Amygdala (tissue), 56 donors: ENCODE data around the gene MRGPRG.
"Not testable (repeated sequence)": the region's sequence is repeated elsewhere in the genome, so short reads cannot be mapped to it uniquely, and the experiment has no call there.

Experiments used
- DNase-seq, 56 donors: peaks; one replicate each; lab custom pipeline; 2025; lab: John Stamatoyannopoulos, UW

The MRGPRG gene

GRCh38 chr11:3218483-3219280 lies at the start of gene MRGPRG:
Gene MRGPRG, minus strand, starts transcription at chr11:3218813. Its CDS starts 0 bp downstream, at chr11:3218813.
- DNase-seq, result no peak

DNA sequence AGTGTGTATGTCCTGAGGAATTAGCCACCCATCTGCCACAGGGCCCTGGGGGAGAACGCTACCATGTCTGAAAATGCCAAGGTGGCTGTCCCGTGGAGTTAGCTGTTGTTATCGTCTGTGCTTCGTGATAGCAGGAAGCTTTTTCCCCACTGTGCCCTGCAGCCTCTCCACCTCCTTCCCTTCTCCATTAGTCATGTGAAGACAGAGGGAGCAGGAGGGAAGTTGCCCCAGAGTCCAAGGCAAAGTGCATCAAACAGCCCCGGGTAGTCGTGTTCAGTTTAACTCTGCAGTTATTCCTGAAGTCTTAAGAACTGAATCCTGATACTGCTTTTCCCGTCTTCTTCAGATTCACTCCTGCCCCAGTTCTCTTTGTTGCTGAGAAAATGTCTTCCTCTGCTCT lies 43.9 kb upstream of the MRGPRG start:
- not testable (repeated sequence) for DNase-seq

GRCh38 chr11:3261831-3262230 lies 43.2 kb upstream of the MRGPRG start:
- DNase-seq, result not testable (repeated sequence)

DNA sequence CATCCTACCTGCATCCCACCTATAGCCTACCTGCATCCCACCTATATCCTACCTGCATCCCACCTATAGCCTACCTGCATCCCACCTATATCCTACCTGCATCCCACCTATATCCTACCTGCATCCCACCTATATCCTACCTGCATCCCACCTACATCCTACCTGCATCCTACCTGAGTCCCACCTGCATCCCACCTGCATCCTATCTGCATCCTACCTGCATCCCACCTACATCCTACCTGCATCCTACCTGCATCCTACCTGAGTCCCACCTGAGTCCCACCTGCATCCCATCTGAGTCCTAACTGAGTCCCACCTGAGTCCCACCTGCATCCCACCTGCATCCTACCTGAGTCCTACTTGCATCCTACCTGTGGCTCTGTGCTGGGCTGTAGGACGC lies 38.9 kb upstream of the MRGPRG start:
- DNase-seq, result not testable (repeated sequence)

DNA sequence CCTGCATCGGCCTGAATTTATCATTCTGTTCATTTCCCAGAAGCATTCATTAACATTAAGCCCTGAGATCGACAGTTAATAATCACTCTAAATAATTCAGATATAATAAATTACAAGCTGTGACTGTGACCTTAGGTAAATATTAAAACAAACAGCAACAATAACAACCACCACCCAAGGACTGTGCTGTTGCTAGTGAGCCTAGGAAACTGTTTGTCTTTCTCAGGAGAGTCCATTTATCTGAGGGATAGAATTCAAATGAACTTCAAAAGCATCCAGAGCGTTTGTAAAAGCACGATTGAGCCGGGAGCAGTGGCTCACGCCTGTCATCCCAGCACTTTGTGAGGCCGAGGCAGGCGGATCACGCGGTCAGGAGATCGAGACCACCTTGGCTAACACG lies 36.6 kb upstream of the MRGPRG start:
- not testable (repeated sequence) for DNase-seq

- not testable (repeated sequence) for DNase-seq
Observed at GRCh38 chr11:3254773-3255172, 36.2 kb upstream of the MRGPRG start.

DNA sequence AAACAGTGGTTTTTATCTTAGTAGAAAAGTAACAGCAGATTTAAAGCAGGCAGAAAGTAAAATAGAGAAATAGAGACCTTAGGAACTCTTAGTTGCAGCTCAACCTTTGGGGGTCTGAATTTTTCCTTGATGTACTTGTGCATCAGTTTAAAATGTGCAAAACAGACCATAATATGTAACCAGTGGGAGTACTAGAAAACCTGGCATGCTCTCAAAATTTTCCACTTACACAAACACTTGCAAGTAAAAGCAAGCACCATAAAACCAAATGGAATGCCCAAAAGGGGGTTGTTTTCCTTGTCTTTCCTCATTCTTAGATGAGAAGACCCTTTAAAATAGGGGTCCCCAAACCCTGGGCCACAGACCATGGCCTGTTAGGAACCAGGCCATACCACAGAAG lies 26.5 kb upstream of the MRGPRG start:
- no peak for DNase-seq

- DNase-seq, result no peak
Observed at GRCh38 chr11:3243880-3244279, 25.3 kb upstream of the MRGPRG start.

DNA sequence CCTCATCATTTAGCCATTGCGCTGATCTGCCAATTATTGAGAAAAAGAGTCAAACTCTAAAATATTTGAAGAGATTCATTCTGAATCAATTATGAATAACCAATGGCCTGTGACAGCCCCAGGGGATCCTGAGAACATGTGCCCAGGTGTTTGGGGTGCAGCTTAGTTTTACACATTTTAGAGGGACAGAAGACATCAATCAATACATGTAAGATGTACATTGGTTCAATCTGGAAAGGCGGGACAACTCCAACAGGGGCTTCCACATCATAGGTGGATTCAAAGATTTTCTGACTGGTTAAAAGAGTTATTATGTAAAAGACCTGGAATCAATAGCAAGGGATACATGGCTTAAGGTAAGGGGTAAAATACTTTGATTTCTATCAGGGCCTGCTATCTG lies 18.5 kb upstream of the MRGPRG start:
- DNase-seq, result no peak

DNA sequence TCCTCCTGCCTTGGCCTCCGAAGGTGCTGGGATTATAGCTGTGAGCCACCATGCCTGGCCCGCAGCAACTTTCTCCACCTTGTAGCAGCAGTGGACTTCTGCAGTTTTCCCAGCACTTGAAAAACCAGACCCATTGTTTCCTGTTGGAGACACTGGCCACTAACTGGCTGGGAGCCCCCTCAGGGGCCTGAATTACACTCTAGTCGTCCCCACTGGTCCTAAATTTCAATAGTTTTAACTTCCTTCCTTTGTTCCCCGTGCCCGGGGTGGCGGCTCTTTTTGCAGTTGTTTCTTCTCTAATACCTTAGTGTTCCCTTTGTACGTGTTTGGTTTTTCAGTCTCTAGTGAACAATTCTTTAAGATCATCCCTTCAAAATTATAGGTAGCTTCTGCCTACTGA lies 16.2 kb upstream of the MRGPRG start:
- no peak for DNase-seq

DNA sequence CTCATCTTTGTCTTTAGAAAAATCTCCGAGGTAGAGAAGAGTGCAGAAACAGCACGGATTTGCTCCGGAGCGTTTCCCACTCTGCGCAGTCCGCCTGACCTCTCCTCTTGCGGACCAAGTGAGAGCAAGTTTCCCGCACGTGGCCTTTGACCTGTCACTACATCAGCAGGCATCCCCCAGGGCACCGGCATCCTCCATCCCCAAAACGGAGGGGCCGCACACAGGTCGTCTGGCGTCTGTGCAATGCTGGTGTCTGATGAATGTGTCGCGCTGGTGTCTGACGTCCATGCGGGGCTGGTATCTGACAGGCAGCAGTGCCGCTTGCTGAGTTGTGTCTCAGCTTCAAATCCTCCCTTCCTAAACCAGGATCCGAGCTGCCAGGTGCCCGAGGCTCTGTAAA lies 14.3 kb upstream of the MRGPRG start:
- no peak for DNase-seq

DNA sequence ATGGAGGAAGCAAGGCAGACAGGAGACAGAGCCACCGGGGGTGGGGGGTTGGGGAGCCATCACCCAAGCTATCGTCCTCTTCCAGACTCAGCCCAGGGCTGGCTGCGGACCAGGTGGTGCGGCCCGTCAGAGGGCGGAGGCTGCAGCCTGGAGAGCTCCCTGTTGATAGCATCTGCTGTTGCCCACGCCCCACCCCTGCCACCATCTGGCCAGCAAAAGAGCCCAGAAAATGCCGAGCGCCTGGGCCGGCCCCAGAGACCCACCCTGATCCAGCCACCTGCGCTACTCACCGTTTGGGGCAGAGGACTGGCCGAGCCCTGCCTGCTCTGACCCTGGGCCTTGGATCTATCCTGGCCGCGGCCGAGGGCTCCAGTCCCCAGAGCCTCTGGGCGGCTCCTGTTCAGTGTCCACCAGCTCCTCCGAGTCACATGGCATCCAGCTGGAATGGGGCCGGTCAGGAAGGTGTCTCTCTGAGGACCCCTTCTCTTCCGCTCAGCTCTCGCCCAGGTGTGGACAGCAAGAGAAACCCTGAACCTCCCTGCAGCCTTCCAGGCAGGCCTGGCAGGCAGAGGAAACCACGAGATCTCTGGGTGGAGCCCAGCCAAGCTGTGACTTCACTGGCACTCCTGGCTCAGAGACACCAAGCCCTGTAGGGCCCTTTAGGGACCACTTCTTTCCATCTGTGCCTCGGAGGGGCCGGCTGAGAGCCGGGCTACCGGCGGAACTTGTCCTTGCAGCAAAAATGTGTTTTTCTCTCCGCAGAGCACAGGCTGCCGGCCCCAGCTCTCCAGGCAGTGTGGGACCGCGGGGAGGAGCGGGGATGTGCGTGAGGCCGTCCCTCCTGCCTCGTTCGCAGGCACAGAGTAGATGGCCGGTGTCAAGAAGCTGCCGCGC lies 13.5 kb upstream of the MRGPRG start, which contains the start of gene MRGPRE:
TSS of gene MRGPRE (minus strand) at position 567 of the 894 bp plus-strand sequence. CDS start 3,618 bp downstream, outside the sequence.
- peak in 5 of 56 donors; percentile 3 to 28 (median 18) for DNase-seq

DNA sequence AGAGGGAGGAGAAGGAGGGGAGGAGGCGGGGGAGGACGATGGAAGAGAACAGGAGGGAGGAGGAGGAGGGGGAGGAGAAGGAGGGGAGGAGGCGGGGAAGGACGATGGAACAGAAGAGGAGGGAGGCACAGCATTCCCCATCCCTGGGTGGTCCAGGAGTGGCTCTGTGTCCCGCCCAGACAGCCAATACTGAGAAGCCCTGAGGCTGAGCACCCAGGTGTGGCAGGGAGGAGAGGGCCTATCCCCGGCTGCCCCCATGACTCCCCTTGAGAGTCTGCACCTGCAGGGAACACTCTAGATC lies 12.9 kb upstream of the MRGPRG start:
- no peak for DNase-seq

GRCh38 chr11:3230636-3231549 lies 12.3 kb upstream of the MRGPRG start:
- DNase-seq, result no peak

DNA sequence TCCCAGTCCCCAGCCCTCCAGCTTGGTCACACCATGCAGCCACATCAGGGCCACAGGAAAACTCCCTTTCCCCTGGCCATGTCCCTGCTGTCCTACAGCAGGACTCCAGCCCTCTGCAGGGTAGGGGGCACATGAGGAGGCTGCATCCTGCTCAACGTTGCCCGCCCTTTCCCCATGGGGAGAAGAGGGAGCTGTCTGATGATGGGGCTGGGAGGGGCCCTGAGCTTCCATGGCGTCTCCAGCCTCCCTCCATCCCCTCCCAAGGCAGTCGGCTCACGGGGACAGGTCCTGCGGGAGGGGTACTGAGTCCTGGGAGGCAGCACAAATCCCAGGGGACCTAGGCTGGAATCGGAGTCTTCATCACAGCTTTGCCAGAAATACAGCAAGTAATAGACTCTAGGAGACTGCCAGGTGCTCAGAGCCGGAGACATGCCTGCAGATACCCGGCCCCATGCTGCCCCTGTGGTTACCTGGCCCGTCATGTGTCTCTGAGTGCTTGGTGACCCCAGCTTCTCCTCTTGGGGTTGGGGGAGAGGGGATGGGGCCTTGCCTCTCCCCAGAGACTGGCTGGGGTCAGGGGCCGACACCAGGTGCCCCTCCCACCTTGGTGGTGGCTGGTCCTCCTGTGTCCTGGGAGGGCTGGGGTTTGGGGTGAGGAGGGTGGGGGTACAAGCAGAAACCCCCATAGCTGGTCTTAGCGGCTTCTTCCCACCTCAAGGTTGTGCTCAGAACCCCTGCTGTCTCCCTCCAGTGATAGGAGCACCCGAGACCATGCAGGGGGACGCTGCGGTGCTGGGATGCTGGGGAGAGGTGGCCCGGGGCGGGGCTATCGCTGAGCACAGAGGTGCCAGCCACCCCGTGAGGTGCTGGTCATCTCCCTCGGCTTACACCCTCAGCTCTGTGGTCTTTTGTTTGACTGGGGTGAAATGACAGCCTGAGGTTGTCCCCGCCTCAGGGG lies 11.3 kb upstream of the MRGPRG start:
- no peak for DNase-seq

GRCh38 chr11:3228445-3228829 lies 9.8 kb upstream of the MRGPRG start:
- no peak for DNase-seq

DNA sequence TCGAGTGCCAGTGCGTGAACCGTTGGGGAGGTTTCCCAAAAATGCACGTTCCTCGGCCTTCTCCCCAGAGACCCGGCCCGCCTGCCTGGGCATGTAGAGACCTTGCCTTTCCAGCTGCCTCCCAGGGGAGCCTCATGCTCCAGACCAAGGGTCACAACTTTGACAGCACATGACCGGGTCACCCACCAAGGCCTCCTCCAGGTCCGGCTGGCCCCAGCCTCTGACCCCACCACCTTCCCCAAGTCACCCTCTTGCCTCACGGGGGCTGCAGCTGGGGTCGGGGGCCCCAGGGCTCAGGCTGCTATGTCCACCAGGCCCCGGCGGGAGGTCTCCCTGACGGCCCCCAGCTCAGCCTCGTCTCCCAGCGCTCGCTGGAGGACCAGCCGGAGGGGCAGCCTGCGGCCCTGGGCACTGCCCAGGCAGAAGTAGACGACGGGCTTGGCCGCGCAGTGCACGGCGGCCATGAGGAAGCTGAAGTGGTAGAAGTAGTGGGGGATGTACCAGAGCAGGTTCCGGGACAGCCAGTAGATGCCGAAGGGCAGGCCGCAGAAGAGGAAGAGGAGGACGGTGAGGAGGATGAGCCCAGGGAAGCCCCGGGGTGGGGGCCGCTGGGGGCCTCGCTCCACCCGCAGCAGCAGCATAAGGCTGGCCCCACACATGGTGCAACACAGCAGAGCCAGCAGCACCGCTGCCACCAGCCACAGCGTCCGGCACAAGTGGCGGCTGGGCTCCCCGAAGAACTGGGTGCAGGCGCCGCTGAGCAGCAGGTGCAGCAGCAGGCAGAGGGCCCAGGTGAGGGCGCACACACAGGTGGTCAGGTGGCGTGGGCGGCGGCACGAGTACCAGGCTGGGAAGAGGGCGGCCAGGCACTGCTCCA lies 9.2 kb upstream of the MRGPRG start:
- no peak for DNase-seq

DNA sequence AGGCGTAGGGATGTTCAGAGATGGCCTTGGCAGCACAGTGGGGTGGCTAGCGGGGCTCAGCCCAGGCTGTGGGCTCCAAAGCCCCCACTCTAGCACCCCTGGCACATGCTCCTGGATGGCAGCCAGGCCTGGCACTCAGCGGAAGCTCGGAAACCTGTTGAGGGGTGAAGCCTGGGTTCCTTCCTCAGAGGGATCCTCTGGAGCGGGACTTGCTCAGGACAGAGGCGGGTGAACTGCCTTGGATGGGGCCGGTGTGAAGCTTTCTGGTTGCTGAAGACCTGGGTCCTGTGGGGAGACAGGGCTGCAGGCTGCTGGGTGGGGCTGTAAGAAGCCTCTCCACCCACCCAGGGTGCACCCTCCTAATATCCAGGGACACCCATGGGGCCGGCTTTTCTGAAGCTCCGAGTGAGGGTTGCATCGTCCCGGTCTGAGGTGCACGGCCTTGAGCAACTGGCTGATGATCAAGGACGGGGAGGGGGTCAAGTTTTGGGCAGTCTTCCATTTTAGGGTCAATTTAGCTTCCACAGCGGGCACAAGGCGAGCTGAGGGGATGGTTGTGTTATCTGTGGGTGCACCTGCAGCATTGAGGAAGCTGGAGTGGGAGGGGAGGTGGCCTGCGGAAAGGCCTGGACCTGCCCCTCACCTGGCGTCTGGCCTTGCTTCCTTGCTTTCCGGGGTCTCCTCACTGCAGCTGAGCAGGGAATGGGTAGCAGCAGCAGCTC lies 8.4 kb upstream of the MRGPRG start:
- no peak for DNase-seq
